ENCODE measurements around the gene SPAG16.

DNA sequence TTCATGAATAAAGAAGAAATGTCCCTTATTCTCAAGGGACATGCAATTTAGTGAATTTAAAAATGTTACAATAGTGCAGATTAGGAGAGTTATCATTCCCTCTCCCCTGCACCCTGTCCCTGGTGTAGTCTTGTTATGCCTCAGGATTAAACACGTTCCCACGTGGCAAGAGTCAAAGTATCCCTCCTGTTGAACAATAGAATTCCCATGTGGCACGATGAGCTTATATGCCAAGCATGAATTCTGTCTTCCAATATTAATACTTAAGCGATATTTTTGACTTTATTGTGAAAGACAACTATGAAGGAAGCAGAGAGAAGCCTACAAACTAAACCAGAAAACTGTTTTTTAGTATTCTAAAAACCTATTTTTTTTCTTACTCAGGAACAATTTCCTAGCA, 36.7 kb upstream of the SPAG16 start:
- TF ChIP-seq, protein P1, sequence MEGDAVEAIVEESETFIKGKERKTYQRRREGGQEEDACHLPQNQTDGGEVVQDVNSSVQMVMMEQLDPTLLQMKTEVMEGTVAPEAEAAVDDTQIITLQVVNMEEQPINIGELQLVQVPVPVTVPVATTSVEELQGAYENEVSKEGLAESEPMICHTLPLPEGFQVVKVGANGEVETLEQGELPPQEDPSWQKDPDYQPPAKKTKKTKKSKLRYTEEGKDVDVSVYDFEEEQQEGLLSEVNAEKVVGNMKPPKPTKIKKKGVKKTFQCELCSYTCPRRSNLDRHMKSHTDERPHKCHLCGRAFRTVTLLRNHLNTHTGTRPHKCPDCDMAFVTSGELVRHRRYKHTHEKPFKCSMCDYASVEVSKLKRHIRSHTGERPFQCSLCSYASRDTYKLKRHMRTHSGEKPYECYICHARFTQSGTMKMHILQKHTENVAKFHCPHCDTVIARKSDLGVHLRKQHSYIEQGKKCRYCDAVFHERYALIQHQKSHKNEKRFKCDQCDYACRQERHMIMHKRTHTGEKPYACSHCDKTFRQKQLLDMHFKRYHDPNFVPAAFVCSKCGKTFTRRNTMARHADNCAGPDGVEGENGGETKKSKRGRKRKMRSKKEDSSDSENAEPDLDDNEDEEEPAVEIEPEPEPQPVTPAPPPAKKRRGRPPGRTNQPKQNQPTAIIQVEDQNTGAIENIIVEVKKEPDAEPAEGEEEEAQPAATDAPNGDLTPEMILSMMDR (IDR thresholded peaks at IDR 0.05; ENCODE audit: low read length), result no peak
- no peak for TF ChIP-seq EZH2 (IDR thresholded peaks at IDR 0.05; ENCODE audit: borderline replicate concordance, low read length)

Data from OCI-LY1 (cell line).